WTC11 (cell line): Measurements from ENCODE around the gene CDCA8. TPM values are rescaled to one million over a fixed set of nuclear protein-coding genes. Genes with fewer than 3 reads are reported as not detected.

Source experiments
- ATAC-seq: fragments of 200-7000 bp; cut with Tn5 transposase; 2 replicates; pipeline ENCODE4 v1.10.0; 2021; ENCODE audit warnings: mild to moderate bottlenecking, moderate library complexity
- CTCF ChIA-PET: fragments of 300-600 bp; sonication (Branson Sonifier 250); formaldehyde crosslinking; loops from one replicate; lab custom pipeline; 2021; ENCODE audit warnings: antibody characterized with exemption; lab: Charles Lee
- POLR2A ChIA-PET: fragments of 350-600 bp; sonication (Branson Sonifier 250); formaldehyde crosslinking; loops from one replicate; lab custom pipeline; 2021; ENCODE audit warnings: antibody characterized with exemption; lab: Charles Lee
- DNase-seq: peaks from one replicate; pipeline ENCODE4 v3.0.0; 2021; ENCODE audit warnings: low spot score
- H3K27ac Mint-ChIP-seq: 2 replicates; pipeline ENCODE4 v1.8.0; 2021; ENCODE audit warnings: mixed read lengths
- H3K27me3 Mint-ChIP-seq: 2 replicates; pipeline ENCODE4 v1.8.0; 2021; ENCODE audit warnings: low read depth, mild to moderate bottlenecking, moderate library complexity, mixed read lengths
- H3K36me3 Mint-ChIP-seq: 2 replicates; pipeline ENCODE4 v1.8.0; 2021; ENCODE audit warnings: mixed read lengths
- H3K4me1 Mint-ChIP-seq: 2 replicates; pipeline ENCODE4 v1.8.0; 2022; ENCODE audit warnings: mixed read lengths
- H3K4me3 Mint-ChIP-seq: 2 replicates; pipeline ENCODE4 v1.8.0; 2021; ENCODE audit warnings: mild to moderate bottlenecking, moderate library complexity, mixed read lengths
- H3K9me3 Mint-ChIP-seq: 2 replicates; pipeline ENCODE4 v1.8.0; 2021; ENCODE audit warnings: mixed read lengths
- ATF1 ChIP-seq: sonication (generic); formaldehyde crosslinking; IDR thresholded peaks from 2 replicates; pipeline ENCODE4 v1.8.1; 2023; ENCODE audit warnings: mild to moderate bottlenecking, moderate library complexity, missing genetic modification reagents
- CBFB ChIP-seq: sonication (generic); formaldehyde crosslinking; IDR thresholded peaks from 2 replicates; pipeline ENCODE4 v1.8.1; 2022; ENCODE audit warnings: mild to moderate bottlenecking, low read depth, missing genetic modification reagents
- ELF4 ChIP-seq: sonication (generic); formaldehyde crosslinking; IDR thresholded peaks from 2 replicates; pipeline ENCODE4 v1.8.1; 2022; ENCODE audit warnings: low read depth, mild to moderate bottlenecking, moderate library complexity, missing genetic modification reagents
- EMX1 ChIP-seq: fragments of 250-450 bp; sonication (Bioruptor Pico); IDR thresholded peaks from 2 replicates; pipeline ENCODE4 v1.8.0; 2021; ENCODE audit warnings: mild to moderate bottlenecking
- FOXP1 ChIP-seq: sonication (generic); formaldehyde crosslinking; IDR thresholded peaks from 2 replicates; pipeline ENCODE4 v1.8.0; 2022; ENCODE audit warnings: missing genetic modification reagents, mild to moderate bottlenecking, moderate library complexity, borderline replicate concordance
- GABPB1 ChIP-seq: sonication (generic); formaldehyde crosslinking; IDR thresholded peaks from 2 replicates; pipeline ENCODE4 v1.8.1; 2023; ENCODE audit warnings: mild to moderate bottlenecking, missing genetic modification reagents
- IRF2 ChIP-seq: sonication (generic); formaldehyde crosslinking; IDR thresholded peaks from 2 replicates; pipeline ENCODE4 v1.8.0; 2022; ENCODE audit warnings: low read depth, missing genetic modification reagents, borderline replicate concordance
- JAZF1 ChIP-seq: fragments of 250-450 bp; sonication (Bioruptor Pico); IDR thresholded peaks from 2 replicates; pipeline ENCODE4 v1.9.0; 2021; ENCODE audit warnings: moderate library complexity, mild to moderate bottlenecking, inconsistent platforms
- KAT7 ChIP-seq: sonication (generic); formaldehyde crosslinking; IDR thresholded peaks from 2 replicates; pipeline ENCODE4 v1.8.1; 2023; ENCODE audit warnings: missing genetic modification reagents, mild to moderate bottlenecking, borderline replicate concordance
- MAX ChIP-seq: sonication (generic); formaldehyde crosslinking; IDR thresholded peaks from 2 replicates; pipeline ENCODE4 v1.8.0; 2022; ENCODE audit warnings: mild to moderate bottlenecking, missing genetic modification reagents
- MYBL2 ChIP-seq: sonication (generic); formaldehyde crosslinking; IDR thresholded peaks from 2 replicates; pipeline ENCODE4 v1.8.1; 2023; ENCODE audit warnings: mild to moderate bottlenecking, moderate library complexity, missing genetic modification reagents
- NR1H2 ChIP-seq: sonication (generic); formaldehyde crosslinking; IDR thresholded peaks from 2 replicates; pipeline ENCODE4 v1.9.0; 2021; ENCODE audit warnings: mild to moderate bottlenecking, moderate library complexity, missing genetic modification reagents
- NR2C2 ChIP-seq: sonication (generic); formaldehyde crosslinking; IDR thresholded peaks from 2 replicates; pipeline ENCODE4 v1.8.0; 2022; ENCODE audit warnings: mild to moderate bottlenecking, missing genetic modification reagents
- NR3C1 ChIP-seq: sonication (generic); formaldehyde crosslinking; conservative IDR thresholded peaks from 2 replicates; pipeline ENCODE4 v1.8.1; 2023; ENCODE audit warnings: low read depth, mild to moderate bottlenecking, missing genetic modification reagents
- OVOL2 ChIP-seq: fragments of 250-450 bp; sonication (Bioruptor Pico); IDR thresholded peaks from 2 replicates; pipeline ENCODE4 v1.9.0; 2021; ENCODE audit warnings: mild to moderate bottlenecking, borderline replicate concordance
- RORB ChIP-seq: fragments of 250-450 bp; sonication (Bioruptor Pico); IDR thresholded peaks from 2 replicates; pipeline ENCODE4 v1.9.0; 2021; ENCODE audit warnings: mild to moderate bottlenecking
- SOX15 ChIP-seq: fragments of 250-450 bp; sonication (Bioruptor Pico); IDR thresholded peaks from 2 replicates; pipeline ENCODE4 v1.9.0; 2021; ENCODE audit warnings: mild to moderate bottlenecking
- TCF7 ChIP-seq: sonication (generic); formaldehyde crosslinking; IDR thresholded peaks from 2 replicates; pipeline ENCODE4 v1.8.0; 2022; ENCODE audit warnings: mild to moderate bottlenecking, low read depth, missing genetic modification reagents, moderate library complexity
- TEAD1 ChIP-seq: sonication (generic); formaldehyde crosslinking; IDR thresholded peaks from 2 replicates; pipeline ENCODE4 v1.8.0; 2022; ENCODE audit warnings: mild to moderate bottlenecking, missing genetic modification reagents
- ZNF121 ChIP-seq: sonication (generic); formaldehyde crosslinking; IDR thresholded peaks from 2 replicates; pipeline ENCODE4 v1.8.0; 2023; ENCODE audit warnings: missing genetic modification reagents
- ZNF416 ChIP-seq: fragments of 250-450 bp; sonication (Bioruptor Pico); IDR thresholded peaks from 2 replicates; pipeline ENCODE4 v1.9.0; 2021; ENCODE audit warnings: mild to moderate bottlenecking, inconsistent platforms
- total RNA-seq: library from RNA; stranded (reverse); gene quantifications from 3 replicates; pipeline ENCODE4 v1.2.3, GENCODE V29; 2021
- TF ChIP-seq, protein P1 (sequence below): sonication (generic); formaldehyde crosslinking; IDR thresholded peaks from 2 replicates; pipeline ENCODE4 v1.8.0; 2023; ENCODE audit warnings: missing genetic modification reagents, mild to moderate bottlenecking, borderline replicate concordance
- TF ChIP-seq, protein P2 (sequence below): fragments of 250-450 bp; sonication (Bioruptor Pico); IDR thresholded peaks from 2 replicates; pipeline ENCODE4 v1.9.0; 2021; ENCODE audit warnings: mild to moderate bottlenecking, borderline replicate concordance

CDCA8 gene
- total RNA-seq, 1 experiment from 2014 or later = 47.7 TPM

- TF ChIP-seq, protein P1, sequence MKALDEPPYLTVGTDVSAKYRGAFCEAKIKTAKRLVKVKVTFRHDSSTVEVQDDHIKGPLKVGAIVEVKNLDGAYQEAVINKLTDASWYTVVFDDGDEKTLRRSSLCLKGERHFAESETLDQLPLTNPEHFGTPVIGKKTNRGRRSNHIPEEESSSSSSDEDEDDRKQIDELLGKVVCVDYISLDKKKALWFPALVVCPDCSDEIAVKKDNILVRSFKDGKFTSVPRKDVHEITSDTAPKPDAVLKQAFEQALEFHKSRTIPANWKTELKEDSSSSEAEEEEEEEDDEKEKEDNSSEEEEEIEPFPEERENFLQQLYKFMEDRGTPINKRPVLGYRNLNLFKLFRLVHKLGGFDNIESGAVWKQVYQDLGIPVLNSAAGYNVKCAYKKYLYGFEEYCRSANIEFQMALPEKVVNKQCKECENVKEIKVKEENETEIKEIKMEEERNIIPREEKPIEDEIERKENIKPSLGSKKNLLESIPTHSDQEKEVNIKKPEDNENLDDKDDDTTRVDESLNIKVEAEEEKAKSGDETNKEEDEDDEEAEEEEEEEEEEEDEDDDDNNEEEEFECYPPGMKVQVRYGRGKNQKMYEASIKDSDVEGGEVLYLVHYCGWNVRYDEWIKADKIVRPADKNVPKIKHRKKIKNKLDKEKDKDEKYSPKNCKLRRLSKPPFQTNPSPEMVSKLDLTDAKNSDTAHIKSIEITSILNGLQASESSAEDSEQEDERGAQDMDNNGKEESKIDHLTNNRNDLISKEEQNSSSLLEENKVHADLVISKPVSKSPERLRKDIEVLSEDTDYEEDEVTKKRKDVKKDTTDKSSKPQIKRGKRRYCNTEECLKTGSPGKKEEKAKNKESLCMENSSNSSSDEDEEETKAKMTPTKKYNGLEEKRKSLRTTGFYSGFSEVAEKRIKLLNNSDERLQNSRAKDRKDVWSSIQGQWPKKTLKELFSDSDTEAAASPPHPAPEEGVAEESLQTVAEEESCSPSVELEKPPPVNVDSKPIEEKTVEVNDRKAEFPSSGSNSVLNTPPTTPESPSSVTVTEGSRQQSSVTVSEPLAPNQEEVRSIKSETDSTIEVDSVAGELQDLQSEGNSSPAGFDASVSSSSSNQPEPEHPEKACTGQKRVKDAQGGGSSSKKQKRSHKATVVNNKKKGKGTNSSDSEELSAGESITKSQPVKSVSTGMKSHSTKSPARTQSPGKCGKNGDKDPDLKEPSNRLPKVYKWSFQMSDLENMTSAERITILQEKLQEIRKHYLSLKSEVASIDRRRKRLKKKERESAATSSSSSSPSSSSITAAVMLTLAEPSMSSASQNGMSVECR (CRISPR knock-in tag) = no peak
- TF ChIP-seq MAX (CRISPR knock-in tag) = no peak
- TF ChIP-seq KAT7 (CRISPR knock-in tag) = no peak
- no peak for TF ChIP-seq JAZF1 (CRISPR knock-in tag)
- no peak for TF ChIP-seq RORB
- no peak for TF ChIP-seq ELF4
- TF ChIP-seq TEAD1 (CRISPR knock-in tag) = no peak
These were observed 40.5 kb upstream of the CDCA8 start (continued) for GRCh38 chr1:37651803-37652202.

- ATAC-seq = no peak
- TF ChIP-seq SOX15 (CRISPR knock-in tag) (no peak), MYBL2 (CRISPR knock-in tag) (no peak), NR1H2 (CRISPR knock-in tag) (no peak), TEAD1 (CRISPR knock-in tag) (no peak), ELF4 (no peak), TCF7 (CRISPR knock-in tag) (no peak), EMX1 (CRISPR knock-in tag) (no peak), ZNF121 (CRISPR knock-in tag) (no peak), FOXP1 (CRISPR knock-in tag) (no peak), ZNF416 (CRISPR knock-in tag) (no peak), NR3C1 (no peak), ATF1 (CRISPR knock-in tag) (no peak), OVOL2 (CRISPR knock-in tag) (no peak), NR2C2 (CRISPR knock-in tag) (no peak), CBFB (CRISPR knock-in tag) (no peak), IRF2 (CRISPR knock-in tag) (no peak), GABPB1 (CRISPR knock-in tag) (no peak)
- TF ChIP-seq, protein P1 (CRISPR knock-in tag) = no peak
- TF ChIP-seq, protein P2, sequence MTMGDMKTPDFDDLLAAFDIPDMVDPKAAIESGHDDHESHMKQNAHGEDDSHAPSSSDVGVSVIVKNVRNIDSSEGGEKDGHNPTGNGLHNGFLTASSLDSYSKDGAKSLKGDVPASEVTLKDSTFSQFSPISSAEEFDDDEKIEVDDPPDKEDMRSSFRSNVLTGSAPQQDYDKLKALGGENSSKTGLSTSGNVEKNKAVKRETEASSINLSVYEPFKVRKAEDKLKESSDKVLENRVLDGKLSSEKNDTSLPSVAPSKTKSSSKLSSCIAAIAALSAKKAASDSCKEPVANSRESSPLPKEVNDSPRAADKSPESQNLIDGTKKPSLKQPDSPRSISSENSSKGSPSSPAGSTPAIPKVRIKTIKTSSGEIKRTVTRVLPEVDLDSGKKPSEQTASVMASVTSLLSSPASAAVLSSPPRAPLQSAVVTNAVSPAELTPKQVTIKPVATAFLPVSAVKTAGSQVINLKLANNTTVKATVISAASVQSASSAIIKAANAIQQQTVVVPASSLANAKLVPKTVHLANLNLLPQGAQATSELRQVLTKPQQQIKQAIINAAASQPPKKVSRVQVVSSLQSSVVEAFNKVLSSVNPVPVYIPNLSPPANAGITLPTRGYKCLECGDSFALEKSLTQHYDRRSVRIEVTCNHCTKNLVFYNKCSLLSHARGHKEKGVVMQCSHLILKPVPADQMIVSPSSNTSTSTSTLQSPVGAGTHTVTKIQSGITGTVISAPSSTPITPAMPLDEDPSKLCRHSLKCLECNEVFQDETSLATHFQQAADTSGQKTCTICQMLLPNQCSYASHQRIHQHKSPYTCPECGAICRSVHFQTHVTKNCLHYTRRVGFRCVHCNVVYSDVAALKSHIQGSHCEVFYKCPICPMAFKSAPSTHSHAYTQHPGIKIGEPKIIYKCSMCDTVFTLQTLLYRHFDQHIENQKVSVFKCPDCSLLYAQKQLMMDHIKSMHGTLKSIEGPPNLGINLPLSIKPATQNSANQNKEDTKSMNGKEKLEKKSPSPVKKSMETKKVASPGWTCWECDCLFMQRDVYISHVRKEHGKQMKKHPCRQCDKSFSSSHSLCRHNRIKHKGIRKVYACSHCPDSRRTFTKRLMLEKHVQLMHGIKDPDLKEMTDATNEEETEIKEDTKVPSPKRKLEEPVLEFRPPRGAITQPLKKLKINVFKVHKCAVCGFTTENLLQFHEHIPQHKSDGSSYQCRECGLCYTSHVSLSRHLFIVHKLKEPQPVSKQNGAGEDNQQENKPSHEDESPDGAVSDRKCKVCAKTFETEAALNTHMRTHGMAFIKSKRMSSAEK (CRISPR knock-in tag) = no peak
- TF ChIP-seq, all 79 proteins: peak for 0
- H3K9me3 Mint-ChIP-seq = no peaks in the 10 kb centered on the region
- CTCF ChIA-PET = interaction anchor here (0.9 to 1.4 kb wide), 2 partner anchors 50 to 207 kb away, joined by 4 to 5 read pairs; partner anchors contain the start of gene MTF1
- peaks cover 7% of the 10 kb centered on the region for H3K27me3 Mint-ChIP-seq
- H3K36me3 Mint-ChIP-seq = no peaks in the 10 kb centered on the region
- no peak overlapping the region for H3K4me3 Mint-ChIP-seq
- DNase-seq = no peak
- no peak overlapping the region for H3K27ac Mint-ChIP-seq
- POLR2A ChIA-PET = no interaction called here
- no peaks in the 10 kb centered on the region for H3K4me1 Mint-ChIP-seq
These were observed 39.3 kb upstream of the CDCA8 start for GRCh38 chr1:37652976-37653375.
